Iris pigment epithelial cell (primary cell): Measurements from ENCODE around the gene SH2B3.
A peak's percentile ranks its signal among the peaks of the same experiment; 100 is the strongest.
"Not testable (repeated sequence)": the region's sequence is repeated elsewhere in the genome, so short reads cannot be mapped to it uniquely, and the experiment has no call there.

Experiments used
- DNase-seq: peaks from one replicate; pipeline ENCODE4 v3.0.0-alpha.2; 2011; ENCODE audit warnings: low read depth

The SH2B3 gene

DNA sequence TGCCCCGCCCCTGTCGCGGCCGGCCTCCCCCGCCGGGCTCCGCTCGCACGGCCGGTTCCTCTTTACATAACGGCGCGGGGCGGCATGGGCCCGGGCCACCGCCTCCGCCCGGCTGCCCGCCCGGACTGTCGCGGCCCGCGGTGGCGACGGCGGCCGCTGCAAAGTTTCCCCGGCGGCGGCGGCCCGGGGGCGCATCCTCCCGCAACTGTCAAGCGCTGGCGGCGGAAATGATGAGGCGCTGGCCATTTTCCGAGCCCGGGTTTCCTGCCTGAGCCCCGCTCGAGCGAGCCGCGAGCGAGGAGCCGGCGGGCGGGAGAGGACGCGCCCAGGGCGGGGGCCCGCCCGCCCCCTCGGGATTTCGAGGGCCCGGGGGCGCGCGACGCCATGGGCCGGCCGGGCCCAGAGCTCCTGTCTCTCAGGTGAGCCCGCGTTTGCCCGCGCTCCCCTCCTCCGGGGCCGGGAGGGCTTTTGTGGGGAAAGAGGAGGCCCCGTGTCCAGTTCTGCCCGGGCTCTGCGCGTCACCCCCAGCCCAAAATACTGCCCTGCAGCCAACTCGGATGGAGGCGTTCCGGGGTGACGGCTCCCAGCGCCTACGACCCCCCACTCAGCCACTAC, at the start of gene SH2B3:
TSS of gene SH2B3 (plus strand) at position 65 of the 615 bp plus-strand sequence. CDS start 12,223 bp downstream, outside the sequence.
- peak; percentile 60 for DNase-seq

DNA sequence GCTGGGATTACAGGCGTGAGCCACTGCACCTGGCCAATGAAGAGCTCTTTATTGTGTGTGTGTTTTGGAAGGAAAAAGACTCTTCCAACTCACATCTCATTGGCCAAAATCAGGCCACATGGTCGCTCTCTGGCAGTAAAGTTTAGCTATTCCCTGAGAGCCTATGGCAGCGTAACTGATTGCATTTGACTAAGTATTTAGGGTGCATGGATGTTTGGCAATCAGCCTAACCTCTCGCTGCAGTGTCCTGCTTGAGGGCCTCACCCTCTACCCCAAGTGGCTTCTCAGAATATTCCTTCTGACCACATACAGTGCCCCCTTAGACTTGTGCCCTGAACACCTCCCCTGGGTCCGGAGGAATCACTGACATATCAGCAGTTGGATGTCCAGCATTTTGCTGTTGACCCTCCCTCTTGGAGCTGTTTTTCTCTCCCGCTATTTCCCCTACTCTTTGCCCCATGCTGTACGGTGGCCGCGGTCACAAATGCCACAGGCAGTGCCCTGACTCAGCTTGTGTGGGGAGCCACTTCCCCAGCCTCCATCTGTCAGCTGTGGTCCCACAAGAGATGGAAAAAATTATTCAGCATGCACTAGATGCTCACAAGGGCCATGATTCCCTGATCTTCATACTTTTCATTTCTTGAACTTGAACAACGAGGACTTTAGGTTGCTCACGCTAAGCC, 46.4 kb upstream of the SH2B3 start:
- DNase-seq = no peak

DNA sequence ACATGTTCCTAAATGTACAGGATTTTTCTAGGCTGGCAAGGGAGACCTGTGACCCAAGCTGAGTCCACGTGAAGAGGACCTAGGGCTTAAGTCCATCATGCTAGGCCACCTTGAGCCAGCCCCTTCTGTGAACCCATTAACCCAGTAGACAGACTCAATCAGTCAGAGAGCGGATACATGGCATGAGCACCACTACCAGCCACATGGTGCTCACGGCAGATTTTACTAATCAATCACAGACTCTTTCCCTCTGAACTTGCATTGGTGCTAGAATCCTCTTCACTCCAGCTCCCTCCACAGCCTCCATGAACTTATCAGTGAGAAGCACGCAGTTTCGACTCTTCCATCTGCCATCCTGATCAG, 45.8 kb upstream of the SH2B3 start:
- DNase-seq = no peak

DNA sequence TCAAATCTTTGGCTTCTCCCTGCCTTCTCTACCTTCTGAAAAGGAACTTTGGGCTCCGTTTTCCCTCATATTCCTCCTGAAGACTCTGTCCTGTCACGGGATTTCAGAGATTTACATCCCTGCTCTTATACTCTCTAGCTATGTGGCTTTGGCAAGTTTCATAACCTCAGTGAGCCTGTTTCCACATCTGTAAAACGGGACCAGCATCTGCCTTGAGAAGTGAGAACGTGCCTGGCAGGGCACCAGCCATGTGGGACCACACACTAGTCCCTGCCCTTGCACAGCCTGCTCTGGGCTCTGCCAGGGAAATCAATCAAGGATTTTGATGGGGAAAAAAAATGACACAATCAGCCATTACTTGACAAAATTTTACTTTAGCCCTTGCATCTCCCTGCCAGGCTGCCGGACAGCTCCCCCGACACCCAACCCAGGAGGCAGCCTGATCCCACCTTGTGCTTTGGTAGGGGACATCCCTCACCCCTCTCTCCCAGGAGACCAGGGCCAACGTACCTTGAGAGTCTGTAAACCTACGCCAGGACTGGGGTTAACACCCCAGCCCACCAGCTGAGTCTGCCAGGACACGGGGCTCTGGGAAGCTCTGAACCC, 45.3 kb upstream of the SH2B3 start:
- DNase-seq = no peak

DNA sequence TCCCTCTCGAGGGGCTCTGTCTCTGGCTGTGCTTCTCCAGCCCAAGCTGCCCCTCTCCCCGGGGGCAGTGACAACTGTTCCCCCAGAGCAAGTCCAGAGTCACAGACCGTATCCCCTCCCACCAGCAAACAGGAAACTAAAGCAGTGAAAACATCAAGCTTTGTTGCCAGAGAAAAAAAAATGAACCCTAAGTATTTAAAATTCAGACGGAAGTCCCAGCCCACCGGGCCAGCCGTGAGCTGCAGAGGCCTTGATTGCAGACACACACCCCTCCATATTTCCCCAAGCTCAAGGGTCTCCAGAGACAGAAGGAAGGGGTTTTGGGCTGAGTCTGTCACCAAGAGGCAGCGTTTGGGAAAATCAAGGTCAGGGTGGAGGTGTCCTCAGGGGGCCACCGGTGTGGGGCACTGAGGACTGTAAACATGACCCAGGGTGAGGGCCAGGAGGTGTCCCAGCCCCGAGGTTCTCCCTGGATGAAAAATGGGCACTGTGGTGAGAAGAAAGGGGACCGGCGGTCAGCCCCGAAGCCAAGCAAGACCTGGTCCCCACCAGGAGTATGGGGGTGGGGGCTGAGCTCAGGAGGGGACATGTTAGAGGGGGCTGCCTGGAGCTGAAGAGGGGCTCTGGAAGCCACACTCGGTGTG, 44.5 kb upstream of the SH2B3 start:
- no peak for DNase-seq

DNA sequence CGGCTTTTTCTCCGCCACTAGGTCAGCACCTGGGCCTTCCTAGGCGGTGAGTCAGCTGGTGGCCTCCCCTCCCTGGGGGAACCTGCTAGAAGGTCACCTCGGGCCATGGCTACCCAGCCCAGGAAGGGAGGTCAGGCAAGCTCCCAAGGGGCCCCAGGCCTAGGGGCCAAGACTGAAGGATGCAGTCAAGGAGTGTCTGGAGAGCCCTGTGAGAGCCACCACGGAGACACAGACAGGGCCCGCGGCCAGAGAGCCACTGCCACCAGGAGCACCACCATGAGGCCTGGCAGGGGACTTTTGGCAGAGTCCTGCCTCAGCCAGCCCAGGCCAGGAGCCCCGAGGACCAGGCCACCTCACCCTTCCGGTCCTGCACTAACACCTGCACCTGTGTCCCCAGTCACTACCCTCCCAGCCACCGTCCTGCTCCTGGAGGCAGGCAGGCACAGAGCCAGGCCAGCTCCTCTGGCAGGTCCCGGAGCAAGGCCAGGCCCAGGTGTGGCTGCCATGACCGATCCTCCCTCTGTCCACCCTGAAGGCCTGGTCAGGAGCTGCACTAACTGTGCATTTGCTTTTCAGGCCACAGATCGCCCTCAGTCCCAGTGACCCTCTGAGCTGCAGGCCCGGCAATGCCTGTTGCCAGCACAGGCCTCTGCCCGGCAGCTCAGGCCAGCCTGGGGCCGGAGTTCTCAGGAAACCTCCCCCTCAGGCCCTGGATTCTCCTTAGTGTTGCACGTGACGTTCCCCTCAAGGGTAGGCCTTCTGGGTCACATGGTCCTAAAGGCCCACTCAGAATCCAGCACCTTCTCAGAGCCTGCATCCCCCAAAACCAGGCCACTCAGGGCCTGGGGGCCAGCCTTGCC, 43.8 kb upstream of the SH2B3 start:
- no peak for DNase-seq

DNA sequence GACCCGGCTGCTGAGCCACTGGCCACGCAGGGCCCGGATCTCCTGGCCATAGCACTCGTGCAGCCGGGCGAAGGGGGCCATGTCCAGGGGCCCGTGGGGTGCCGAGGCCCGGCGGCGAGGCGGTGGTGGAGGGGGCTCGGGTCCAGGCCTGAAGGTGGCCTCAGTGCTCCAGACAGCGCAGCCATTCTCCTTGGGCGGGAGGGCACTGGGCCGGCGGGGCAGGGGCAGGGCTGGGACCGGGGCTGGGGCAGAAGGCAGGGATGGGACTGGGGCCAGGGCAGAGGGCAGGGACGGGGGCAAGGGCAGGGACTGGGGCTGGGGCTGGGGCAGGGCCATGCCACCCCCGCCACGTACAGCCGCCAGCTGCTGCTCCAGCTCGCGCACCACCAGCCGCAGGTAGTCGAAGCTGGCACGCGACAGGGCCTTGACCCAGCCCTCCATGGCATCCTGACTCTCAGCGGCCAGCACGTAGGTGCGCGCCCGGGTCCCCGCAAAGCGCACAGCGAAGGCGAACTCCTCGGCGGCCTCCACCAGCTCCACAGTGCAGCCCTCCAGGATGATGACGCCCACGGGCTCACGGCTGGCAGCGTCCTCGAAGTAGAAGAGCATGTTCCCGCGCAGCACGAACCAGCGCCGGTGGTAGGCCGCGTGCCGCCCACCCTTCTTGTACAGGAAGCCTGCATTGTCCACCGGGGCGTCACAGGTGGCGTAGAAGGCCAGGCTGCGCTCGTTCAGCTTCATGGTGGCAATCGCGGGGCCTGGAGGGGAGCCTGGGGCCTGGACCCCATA, 42.8 kb upstream of the SH2B3 start:
- DNase-seq = no peak

DNA sequence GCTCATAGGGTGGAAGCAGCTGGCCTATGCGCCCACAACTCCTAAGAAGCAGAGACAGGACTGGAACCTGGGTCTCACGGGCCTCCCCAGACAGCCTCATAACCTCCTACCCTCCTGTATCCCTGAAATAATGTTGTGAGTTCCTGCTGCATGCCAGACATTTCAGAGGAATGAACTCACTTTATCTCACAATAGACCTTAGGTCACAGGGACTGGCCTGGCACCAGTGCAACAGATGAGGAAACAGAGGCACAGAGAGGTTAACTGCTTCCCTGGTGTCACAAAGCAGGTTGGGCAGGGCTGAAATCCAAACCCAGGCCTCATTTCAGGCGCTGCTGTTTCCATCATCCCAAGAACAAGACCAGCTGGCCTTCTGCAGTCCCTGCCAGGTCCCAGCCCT, 42.1 kb upstream of the SH2B3 start:
- peak; percentile 82 for DNase-seq

DNA sequence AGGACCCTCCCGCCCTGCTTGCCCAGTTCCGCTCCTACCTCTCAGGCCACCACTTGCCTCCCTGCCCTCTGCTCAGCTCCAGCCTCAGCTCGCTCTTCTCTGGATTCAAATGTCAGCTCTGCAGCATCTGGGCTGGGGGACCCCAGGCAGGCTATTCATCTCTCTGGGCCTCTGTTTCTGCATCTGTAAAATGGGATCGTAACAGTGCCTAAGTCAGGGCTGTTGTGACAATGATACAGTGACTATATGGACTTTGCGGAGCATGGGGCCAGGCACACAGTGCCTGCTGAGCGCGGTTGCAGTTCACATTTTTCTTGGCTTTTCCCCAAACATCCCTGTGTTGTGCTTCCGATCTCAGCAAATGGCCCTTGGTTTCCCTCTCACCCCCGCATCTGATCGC, 39.6 kb upstream of the SH2B3 start:
- no peak for DNase-seq

DNA sequence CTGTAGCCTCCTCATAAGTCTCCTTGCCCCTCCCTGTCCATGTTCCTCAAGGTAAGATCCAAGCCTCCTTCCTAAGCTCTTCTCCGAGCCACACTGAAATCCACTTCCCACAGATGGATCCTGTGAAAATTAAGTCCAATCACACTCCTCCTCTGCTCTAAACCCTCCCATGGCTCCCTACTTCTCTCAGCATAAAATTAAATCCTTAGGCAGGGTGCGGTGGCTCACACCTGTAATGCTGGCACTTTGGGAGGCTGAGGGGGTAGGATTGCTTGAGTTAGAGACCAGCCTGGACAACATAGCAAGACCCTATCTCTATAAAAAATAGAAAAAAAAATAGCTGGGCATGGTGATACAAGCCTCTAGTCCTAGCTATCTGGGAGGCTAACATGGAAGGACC, 39.1 kb upstream of the SH2B3 start:
- no peak for DNase-seq

DNA sequence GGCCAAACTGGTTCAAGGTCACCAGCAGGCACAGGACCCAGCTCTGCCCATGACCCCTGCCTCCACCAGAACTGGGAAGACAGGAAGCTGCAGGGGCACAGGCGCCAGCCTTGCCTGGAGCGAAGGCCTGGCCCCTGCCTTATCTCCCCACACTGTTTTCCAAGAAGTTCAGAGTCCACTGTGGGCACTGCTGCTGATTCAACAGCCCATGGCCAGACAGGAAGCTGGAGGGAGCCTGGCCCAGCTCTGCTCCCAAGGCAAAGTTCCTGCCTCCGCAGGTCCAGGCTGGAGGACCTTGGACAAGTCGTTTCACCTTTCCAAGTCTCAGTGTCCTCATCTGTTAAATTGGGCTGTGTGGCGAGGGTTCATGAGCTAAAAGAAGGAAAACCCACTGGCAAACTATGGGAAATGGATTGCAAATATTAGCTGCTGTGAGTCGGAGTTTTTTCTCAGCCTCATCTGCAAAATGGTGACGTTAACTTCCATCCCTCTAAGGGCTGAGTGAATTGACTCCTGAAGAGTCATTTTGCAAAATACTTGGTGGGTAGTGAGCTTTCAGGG, 38.0 kb upstream of the SH2B3 start:
- peak; percentile 39 for DNase-seq

DNA sequence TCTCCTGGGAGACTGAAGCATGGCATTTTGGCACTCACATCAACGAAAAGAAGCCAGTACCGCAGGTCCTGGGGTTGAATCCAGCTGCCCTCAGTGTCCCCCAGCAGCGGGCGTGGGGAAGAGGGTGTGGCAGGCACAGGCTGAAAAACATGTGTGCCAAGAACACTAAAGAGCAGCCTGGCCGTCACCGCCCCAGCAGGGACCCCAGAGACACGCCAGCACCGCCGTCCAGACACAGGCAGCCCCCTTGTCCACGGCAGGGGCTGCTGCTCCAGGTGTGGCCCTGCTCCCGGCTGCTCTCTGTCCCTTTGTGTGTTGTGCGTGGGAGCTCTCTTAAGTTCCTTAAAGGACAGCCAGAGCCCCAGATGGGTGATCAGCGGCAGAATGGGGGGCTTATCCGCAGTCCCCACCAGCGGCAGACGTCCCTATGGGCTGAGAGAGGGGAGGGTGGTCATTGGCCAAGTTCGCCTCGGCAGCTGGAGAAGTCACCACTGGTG, 37.4 kb upstream of the SH2B3 start:
- DNase-seq = no peak

DNA sequence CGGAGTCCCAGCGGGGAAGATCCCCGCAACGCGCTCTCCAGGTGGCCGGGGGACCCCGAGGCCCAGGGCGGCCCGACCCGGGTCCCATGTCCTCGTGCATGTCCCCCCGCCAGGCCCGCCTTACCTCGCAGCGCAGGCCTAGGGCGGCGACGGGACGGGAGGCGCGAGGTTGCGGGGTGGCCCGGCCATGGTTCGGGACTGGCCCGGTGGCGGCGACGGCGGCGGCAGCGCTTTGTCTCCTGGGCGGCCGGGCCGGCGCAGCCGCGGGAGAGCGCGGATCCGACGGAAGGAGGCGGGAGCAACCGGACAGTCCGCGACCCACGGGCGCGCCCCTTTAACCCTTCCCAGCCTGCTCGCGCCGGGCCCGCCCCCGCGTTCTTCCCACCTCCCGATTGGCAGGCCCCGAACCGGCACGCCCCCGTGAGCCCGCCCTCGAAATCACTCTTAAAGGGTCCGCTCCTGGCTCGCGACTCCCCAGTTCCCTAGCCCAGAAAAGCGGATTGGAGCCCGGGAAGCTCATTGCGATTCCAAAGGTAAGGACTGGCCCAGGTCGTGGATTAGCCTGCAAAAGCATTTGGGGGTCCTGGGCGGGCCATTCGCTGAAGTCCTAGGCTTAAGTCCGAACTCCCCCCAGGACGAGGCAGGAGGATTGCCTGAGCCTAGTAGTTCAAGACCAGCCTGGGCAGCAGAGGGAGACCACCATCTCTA, 36.8 kb upstream of the SH2B3 start, which contains the start of gene PHETA1:
TSS of gene PHETA1 (minus strand) at position 308 of the 708 bp plus-strand sequence. CDS start 5,668 bp downstream, outside the sequence.
- DNase-seq = peak; percentile 89

DNA sequence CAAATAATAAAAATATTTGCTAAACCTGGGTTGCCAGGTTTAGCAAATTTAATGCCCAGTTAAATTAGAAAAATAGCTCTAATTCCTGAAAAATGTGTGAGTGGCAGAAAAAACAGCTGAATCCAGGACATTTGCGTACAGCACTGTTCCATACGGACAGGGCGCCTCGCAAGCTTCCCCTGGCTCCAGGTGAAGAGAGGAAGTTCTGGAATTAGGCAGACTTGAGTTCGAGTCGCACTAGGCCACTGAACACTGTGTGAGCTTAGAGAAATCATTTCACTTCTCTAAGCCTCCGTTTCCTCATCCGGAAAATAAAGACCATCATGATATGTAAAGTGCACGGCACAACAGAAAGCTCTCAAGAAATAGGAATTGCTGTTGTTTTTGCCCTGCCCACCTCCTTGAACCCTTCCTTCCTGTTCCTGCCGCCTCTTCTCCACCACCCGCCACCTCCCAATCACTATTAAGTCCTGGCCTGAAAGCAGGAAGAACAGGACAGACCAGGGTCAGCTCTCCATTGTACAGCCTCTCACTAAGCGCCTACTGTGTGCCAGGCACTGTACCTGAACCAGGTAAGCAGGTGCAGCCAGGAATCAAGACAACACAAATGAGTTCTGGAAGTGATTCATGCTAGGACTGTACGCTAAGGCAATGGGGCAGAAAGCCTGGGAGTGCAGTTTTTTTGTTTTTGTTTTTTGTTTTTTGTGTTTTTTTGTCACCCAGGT, 36.1 kb upstream of the SH2B3 start:
- no peak for DNase-seq

DNA sequence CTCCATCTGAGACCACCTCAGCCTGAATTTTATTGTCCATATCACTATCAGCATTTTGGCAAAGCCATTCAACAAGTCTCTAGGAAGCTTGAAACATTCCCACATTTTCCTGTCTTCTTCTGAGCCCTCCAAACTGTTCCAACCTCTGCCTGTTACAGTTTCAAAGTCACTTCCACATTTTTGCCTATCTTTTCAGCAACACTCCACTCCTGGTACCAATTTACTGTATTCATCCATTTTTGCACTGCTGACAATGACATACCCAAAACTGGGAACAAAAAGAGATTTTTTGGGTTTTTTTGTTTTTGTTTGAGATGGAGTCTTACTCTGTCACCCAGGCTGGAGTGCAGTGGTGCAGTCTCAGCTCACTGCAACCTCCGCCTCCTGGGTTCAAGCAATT, 32.5 kb upstream of the SH2B3 start:
- DNase-seq = not testable (repeated sequence)

DNA sequence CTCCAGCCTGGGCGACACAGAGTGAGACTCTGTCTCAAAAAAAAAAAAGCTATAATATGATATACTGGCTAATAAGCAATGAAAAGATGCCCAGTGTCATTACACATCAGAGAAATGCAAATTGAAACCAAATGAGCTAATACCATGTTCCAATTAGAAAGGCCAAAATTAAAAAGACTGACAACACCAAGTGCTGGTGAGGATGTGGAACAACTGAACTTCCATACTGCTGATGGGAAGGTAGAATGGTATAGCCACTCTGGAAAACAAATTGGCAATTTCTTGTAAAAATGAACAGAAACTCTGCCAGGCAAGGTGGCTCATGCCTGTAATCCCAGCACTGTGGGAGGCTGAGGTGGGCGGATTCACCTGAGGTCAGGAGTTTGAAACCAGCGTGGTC, 28.3 kb upstream of the SH2B3 start:
- no peak for DNase-seq

DNA sequence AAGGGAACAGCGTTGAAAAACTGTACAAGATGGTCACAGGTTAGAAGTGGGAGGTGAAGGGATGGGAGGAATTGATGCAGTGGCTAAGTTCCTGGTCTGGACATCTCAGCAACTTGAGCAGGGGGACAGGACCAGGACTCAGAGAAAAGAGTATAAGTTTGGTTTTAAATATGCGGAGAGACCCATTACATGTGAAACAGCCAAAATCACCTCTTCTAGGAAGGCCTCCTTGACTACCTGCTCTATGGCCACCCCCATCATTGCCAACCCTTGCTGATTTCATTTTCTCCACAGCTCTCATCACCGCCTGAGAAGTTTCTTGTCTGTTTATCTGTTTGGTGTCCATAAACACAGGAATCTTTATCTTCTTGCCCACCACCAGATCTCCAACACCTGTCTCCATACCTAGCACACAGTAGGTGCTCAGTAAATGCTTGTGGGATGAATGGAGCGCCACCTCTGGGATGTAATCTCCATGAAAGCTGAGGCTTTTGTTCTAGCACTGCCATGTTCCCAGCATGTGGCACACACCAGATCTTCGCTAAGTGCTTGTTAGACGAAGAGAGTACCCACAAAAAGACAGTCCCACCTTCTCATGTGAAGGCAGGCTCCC, 25.7 kb upstream of the SH2B3 start:
- DNase-seq = no peak

DNA sequence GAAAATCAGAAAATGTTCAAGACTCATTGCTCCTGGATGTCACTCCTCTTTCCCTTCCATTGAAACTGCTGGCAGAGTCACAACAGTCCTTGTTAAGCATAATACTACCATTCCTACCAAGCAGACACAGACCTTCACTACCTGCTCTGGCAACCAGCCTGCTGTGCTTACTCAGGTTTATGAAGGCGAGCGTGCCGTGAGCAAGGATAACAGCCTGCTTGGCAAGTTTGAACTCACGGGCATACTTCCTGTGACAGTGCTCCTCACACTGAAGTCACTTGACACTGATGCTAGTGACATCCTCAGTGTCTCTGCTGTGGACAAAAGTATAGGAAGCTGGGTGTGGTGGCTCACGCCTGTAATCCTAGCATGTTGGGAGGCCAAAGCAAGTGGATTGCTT, 21.1 kb upstream of the SH2B3 start:
- DNase-seq = no peak

DNA sequence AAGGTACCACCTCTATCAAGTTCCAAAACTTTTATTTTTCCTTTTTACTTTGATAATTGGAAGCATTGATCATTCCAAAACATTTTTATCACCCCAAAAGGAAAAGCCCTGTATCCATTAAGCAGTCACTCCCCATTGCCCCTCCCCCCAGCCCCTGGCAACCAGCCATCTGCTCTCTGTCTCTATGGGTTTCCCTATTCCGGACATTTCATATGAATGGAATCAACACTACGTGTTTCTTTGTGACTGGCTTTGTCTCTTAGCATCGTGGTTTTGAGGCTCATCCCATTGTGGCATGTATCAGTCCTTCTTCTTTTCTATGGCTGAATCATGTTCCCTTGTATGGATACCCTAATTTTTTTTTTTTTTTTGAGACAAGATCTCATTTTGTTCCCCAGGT, 18.8 kb upstream of the SH2B3 start:
- no peak for DNase-seq
